Measurements from ENCODE around the gene ZDHHC18.
A peak's percentile ranks its signal among the peaks of the same experiment; 100 is the strongest.
"Not testable (repeated sequence)": the region's sequence is repeated elsewhere in the genome, so short reads cannot be mapped to it uniquely, and the experiment has no call there.

ZDHHC18 gene

GRCh38 chr1:26791148-26791547, 35.3 kb upstream of the ZDHHC18 start:
- Histone ChIP-seq H3K4me1 (peaks cover 56% of the 10 kb centered on the region), H4K20me1 (no peaks in the 10 kb centered on the region), H3K36me3 (peaks cover 17% of the 10 kb centered on the region), H3K9ac (peak overlapping the region; percentile 12; the same call in 1 of the 2 replicates), H3K4me3 (no peak overlapping the region), H3K27ac (no peak overlapping the region), H3K4me2 (peak overlapping the region; percentile 98), H3K27me3 (no peaks in the 10 kb centered on the region), H3K9me3 (no peaks in the 10 kb centered on the region)
- TF ChIP-seq Cebpa-rat (IDR thresholded peaks at IDR 0.05) = no peak

DNA sequence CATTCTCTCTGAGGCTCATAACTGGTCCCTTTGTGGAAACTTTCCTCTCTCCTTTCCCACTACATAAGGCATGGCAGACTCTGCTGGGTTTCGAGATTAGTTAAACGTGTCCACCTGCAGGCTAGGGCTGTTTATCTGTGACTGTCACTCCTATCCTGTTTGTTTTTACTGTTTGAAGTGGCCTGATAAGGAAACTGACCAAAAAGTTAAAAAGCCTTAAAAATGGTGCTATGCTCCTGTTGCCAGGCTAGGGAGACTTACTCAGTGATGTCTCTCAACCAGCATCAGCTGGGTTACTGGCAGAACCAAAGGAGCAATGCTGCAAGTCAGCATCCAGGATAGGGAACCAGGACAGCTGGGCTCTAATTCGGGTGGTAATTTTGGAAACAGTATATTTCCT, 34.9 kb upstream of the ZDHHC18 start:
- Histone ChIP-seq H3K9ac (peak overlapping the region; percentile 45; the same call in 1 of the 2 replicates), H4K20me1 (no peaks in the 10 kb centered on the region), H3K27me3 (no peaks in the 10 kb centered on the region), H3K4me1 (peaks cover 51% of the 10 kb centered on the region), H3K27ac (no peak overlapping the region), H3K4me3 (no peak overlapping the region), H3K4me2 (peak overlapping the region; percentile 98), H3K9me3 (no peaks in the 10 kb centered on the region), H3K36me3 (peaks cover 17% of the 10 kb centered on the region)
- TF ChIP-seq Cebpa-rat (IDR thresholded peaks at IDR 0.05) = no peak

GRCh38 chr1:26792924-26793323, 33.6 kb upstream of the ZDHHC18 start:
- H4K20me1 ChIP-seq = no peaks in the 10 kb centered on the region
- H3K4me3 ChIP-seq = no peak overlapping the region
- H3K36me3 ChIP-seq = peaks cover 17% of the 10 kb centered on the region
- no peaks in the 10 kb centered on the region for H3K27me3 ChIP-seq
- no peaks in the 10 kb centered on the region for H3K9me3 ChIP-seq
- no peak overlapping the region for H3K27ac ChIP-seq
- H3K4me1 ChIP-seq = peaks cover 53% of the 10 kb centered on the region
- no peak overlapping the region for H3K9ac ChIP-seq
- H3K4me2 ChIP-seq = no peak overlapping the region
- no peak for TF ChIP-seq Cebpa-rat (IDR thresholded peaks at IDR 0.05)

- Histone ChIP-seq H4K20me1 (no peaks in the 10 kb centered on the region), H3K4me1 (peaks cover 44% of the 10 kb centered on the region), H3K4me3 (no peak overlapping the region), H3K9ac (no peak overlapping the region), H3K36me3 (peaks cover 17% of the 10 kb centered on the region), H3K27me3 (no peaks in the 10 kb centered on the region), H3K27ac (no peak overlapping the region), H3K9me3 (no peaks in the 10 kb centered on the region), H3K4me2 (no peak overlapping the region)
- no peak for TF ChIP-seq Cebpa-rat (IDR thresholded peaks at IDR 0.05)
Measured at GRCh38 chr1:26794391-26794790, 32.1 kb upstream of the ZDHHC18 start.

DNA sequence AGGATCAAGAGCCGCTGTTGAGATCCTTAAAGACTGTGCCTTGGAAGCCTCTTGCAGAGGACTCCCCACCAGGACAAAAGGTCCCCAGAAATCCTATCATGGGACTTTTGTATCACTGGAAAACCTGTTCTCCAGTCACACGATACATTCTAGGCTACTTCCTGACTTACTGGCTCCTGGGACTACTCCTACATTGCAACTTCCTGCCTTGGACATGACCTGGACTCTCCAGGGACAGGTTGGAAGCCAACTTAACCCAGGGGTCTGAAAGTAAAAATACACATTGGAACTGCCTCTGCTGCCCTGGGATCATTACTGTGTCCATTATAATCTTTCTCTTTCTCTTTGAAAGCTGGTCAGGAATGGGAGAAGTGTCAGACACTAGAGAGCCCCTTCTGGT, 28.9 kb upstream of the ZDHHC18 start:
- Histone ChIP-seq H3K4me3 (no peak overlapping the region), H3K36me3 (peaks cover 17% of the 10 kb centered on the region), H4K20me1 (no peaks in the 10 kb centered on the region), H3K4me1 (peaks cover 19% of the 10 kb centered on the region), H3K4me2 (peak overlapping the region; percentile 70), H3K9ac (no peak overlapping the region), H3K27ac (peak overlapping the region; percentile 0; the same call in 1 of the 2 replicates), H3K9me3 (no peaks in the 10 kb centered on the region), H3K27me3 (no peaks in the 10 kb centered on the region)
- no peak for TF ChIP-seq Cebpa-rat (IDR thresholded peaks at IDR 0.05)

- no peak overlapping the region for H3K4me3 ChIP-seq
- TF ChIP-seq Cebpa-rat (IDR thresholded peaks at IDR 0.05) = no peak
- H3K36me3 ChIP-seq = peaks cover 8% of the 10 kb centered on the region
- peaks cover 5% of the 10 kb centered on the region; the same call in 1 of the 2 replicates for H3K9me3 ChIP-seq
- peaks cover 19% of the 10 kb centered on the region for H3K4me1 ChIP-seq
- H3K4me2 ChIP-seq = no peak overlapping the region
- H4K20me1 ChIP-seq = no peaks in the 10 kb centered on the region
- no peak overlapping the region for H3K27ac ChIP-seq
- H3K27me3 ChIP-seq = no peaks in the 10 kb centered on the region
- no peak overlapping the region for H3K9ac ChIP-seq
Measured at GRCh38 chr1:26799479-26800142, 26.9 kb upstream of the ZDHHC18 start.

GRCh38 chr1:26803932-26804331, 22.6 kb upstream of the ZDHHC18 start:
- H3K27me3 ChIP-seq, H3K4me3 ChIP-seq, H3K4me1 ChIP-seq, H3K27ac ChIP-seq, H3K4me2 ChIP-seq, H4K20me1 ChIP-seq, H3K36me3 ChIP-seq, H3K9ac ChIP-seq: not testable (repeated sequence)
- H3K9me3 ChIP-seq = peaks cover 17% of the 10 kb centered on the region

GRCh38 chr1:26810105-26810504, 16.4 kb upstream of the ZDHHC18 start:
- not testable (repeated sequence) for H3K4me1 ChIP-seq, H4K20me1 ChIP-seq, H3K9ac ChIP-seq, H3K27ac ChIP-seq, H3K36me3 ChIP-seq, H3K4me2 ChIP-seq, H3K4me3 ChIP-seq, H3K9me3 ChIP-seq, H3K27me3 ChIP-seq

GRCh38 chr1:26811057-26811456, 15.4 kb upstream of the ZDHHC18 start:
- Histone ChIP-seq H3K9me3 (no peaks in the 10 kb centered on the region), H3K4me2 (no peak overlapping the region), H3K27ac (no peak overlapping the region), H3K36me3 (no peaks in the 10 kb centered on the region), H3K4me1 (no peaks in the 10 kb centered on the region), H3K27me3 (no peaks in the 10 kb centered on the region), H3K4me3 (no peak overlapping the region), H4K20me1 (no peaks in the 10 kb centered on the region), H3K9ac (no peak overlapping the region)
- TF ChIP-seq Cebpa-rat (IDR thresholded peaks at IDR 0.05) = no peak

DNA sequence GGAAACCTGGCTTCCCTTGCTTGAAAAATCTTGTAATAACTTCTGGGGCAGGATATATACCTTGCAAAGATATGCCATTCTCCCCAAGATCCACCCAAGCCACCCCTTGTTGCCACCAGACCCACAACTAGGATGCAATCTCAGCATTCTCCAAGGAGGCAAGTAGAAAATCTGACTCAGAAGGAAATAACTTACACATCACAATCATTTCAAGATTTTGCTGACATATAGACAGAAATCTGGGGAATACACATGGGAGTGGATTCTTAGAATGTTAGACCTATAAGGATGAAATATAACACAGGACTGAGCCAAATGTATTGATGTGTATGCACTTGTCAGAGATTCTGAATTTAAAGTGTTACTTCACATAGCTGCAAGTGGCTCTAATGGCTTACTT, 14.8 kb upstream of the ZDHHC18 start:
- Histone ChIP-seq H3K27ac (no peak overlapping the region), H3K4me2 (no peak overlapping the region), H3K4me3 (no peak overlapping the region), H3K36me3 (no peaks in the 10 kb centered on the region), H3K9me3 (no peaks in the 10 kb centered on the region), H3K4me1 (no peaks in the 10 kb centered on the region), H3K9ac (no peak overlapping the region), H4K20me1 (no peaks in the 10 kb centered on the region), H3K27me3 (no peaks in the 10 kb centered on the region)
- no peak for TF ChIP-seq Cebpa-rat (IDR thresholded peaks at IDR 0.05)

DNA sequence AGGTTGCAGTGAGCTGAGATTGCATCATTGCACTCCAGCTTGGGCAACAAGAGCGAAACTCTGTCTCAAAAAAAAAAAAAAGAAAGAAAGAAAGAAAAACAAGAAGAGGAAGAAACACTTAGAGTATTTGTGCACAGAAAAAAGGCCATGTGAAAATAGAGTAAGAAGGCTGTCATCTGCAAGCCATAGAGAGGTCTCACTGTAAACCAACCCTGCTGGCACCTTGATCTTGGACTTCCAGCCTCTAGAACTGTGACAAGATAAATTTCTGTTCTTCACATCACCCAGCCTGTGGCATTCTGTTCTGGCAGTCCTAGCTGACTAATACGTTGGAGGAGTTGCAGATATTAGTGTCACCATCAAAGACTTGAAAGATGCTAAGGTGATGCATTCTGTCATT, 12.1 kb upstream of the ZDHHC18 start:
- H3K9ac ChIP-seq = no peak overlapping the region
- no peaks in the 10 kb centered on the region for H3K4me1 ChIP-seq
- H4K20me1 ChIP-seq = no peaks in the 10 kb centered on the region
- no peaks in the 10 kb centered on the region for H3K36me3 ChIP-seq
- H3K4me2 ChIP-seq = no peak overlapping the region
- TF ChIP-seq Cebpa-rat (IDR thresholded peaks at IDR 0.05) = no peak
- H3K9me3 ChIP-seq = no peaks in the 10 kb centered on the region; the same call in 1 of the 2 replicates
- no peaks in the 10 kb centered on the region for H3K27me3 ChIP-seq
- no peak overlapping the region for H3K4me3 ChIP-seq
- no peak overlapping the region for H3K27ac ChIP-seq

Data from BLaER1 (cell line).